Endodermal cell (in vitro differentiated cells): Measurements from ENCODE around the gene FAM13A. TPM values are rescaled to one million over a fixed set of nuclear protein-coding genes. Genes with fewer than 3 reads are reported as not detected.
"Not testable (repeated sequence)": the region's sequence is repeated elsewhere in the genome, so short reads cannot be mapped to it uniquely, and the experiment has no call there.

ENCODE experiments used
- DNase-seq: peaks from one replicate; pipeline ENCODE4 v3.0.0-alpha.2; 2017
- H3K27ac ChIP-seq: 2 replicates; pipeline ENCODE4 v1.5.1; 2013; ENCODE audit warnings: mild to moderate bottlenecking, low read depth, low read length, moderate library complexity
- H3K27me3 ChIP-seq: 2 replicates; pipeline ENCODE4 v1.6.1; 2013; ENCODE audit warnings: mild to moderate bottlenecking, low read length, moderate library complexity; ENCODE audit not compliant: insufficient read depth, control insufficient read depth, poor library complexity, severe bottlenecking
- H3K36me3 ChIP-seq: 2 replicates; pipeline ENCODE4 v1.7.0; 2013; ENCODE audit warnings: mild to moderate bottlenecking, low read length, moderate library complexity; ENCODE audit not compliant: control insufficient read depth, insufficient read depth
- H3K4me1 ChIP-seq: one replicate; pipeline ENCODE4 v1.7.0; 2013; ENCODE audit warnings: low read length; ENCODE audit not compliant: control insufficient read depth, insufficient read depth
- H3K4me3 ChIP-seq: 2 replicates; pipeline ENCODE4 v1.5.1; 2013; ENCODE audit warnings: mild to moderate bottlenecking, low read length, moderate library complexity
- H3K9ac ChIP-seq: 2 replicates; pipeline ENCODE4 v1.6.1; 2013; ENCODE audit warnings: mild to moderate bottlenecking, low read length, moderate library complexity; ENCODE audit not compliant: poor library complexity, severe bottlenecking; ENCODE audit errors: extremely low read depth
- H3K9me3 ChIP-seq: 2 replicates; pipeline ENCODE4 v1.6.1; 2013; ENCODE audit warnings: mild to moderate bottlenecking, low read length, moderate library complexity; ENCODE audit not compliant: control insufficient read depth
- H3K27ac Mint-ChIP-seq: 2 replicates; pipeline ENCODE4 v1.8.0; 2020; ENCODE audit warnings: mixed read lengths
- H3K27me3 Mint-ChIP-seq: 2 replicates; pipeline ENCODE4 v1.8.0; 2021; ENCODE audit warnings: mild to moderate bottlenecking, mixed read lengths; ENCODE audit not compliant: insufficient read depth
- H3K36me3 Mint-ChIP-seq: 2 replicates; pipeline ENCODE4 v1.8.0; 2020; ENCODE audit warnings: low read depth, mixed read lengths
- H3K4me1 Mint-ChIP-seq: 2 replicates; pipeline ENCODE4 v1.8.0; 2020; ENCODE audit warnings: mixed read lengths
- H3K4me3 Mint-ChIP-seq: 2 replicates; pipeline ENCODE4 v1.8.0; 2020; ENCODE audit warnings: mild to moderate bottlenecking, moderate library complexity, mixed read lengths
- H3K9me3 Mint-ChIP-seq: 2 replicates; pipeline ENCODE4 v1.8.0; 2020; ENCODE audit warnings: mild to moderate bottlenecking, mixed read lengths
- CTCF ChIP-seq: fragments of 200-600 bp; sonication (generic); conservative IDR thresholded peaks from 2 replicates; pipeline ENCODE4 v1.5.0; 2021; ENCODE audit warnings: antibody characterized with exemption, mild to moderate bottlenecking
- WGBS, 2 experiments: methylation state at CpG; one replicate each; pipeline versions ENCODE4 v1.1.5 to v1.1.7; 2013; ENCODE audit warnings: missing lambda C conversion rate in 2 of 2, mixed read lengths in 1 of 2; ENCODE audit not compliant: insufficient coverage in 1 of 2, insufficient read length in 1 of 2; 5-methylcytosine and 5-hydroxymethylcytosine counted together
- total RNA-seq, 2 donors: library from RNA; stranded (reverse); fragmentation: NEBNext Ultra II Directional in 1 of 2; extraction: Animal tissue kit (Norgen Biotek cat#: 25700) in 1 of 2; gene quantifications; 2 replicates in 1 of 2; 3 replicates in 1 of 2; pipeline ENCODE4 v1.2.1, GENCODE V29; 2021

The FAM13A gene
- total RNA-seq, 2 donors from 2014 or later: 13.6 to 17.0 TPM

GRCh38 chr4:88907478-88907877 lies 149.5 kb downstream of the FAM13A start:
- 95 to 98% methylated on average over 2 to 5 of the region's 5 CpGs for WGBS, 2 experiments
- H3K4me3 ChIP-seq: no peak overlapping the region
- H3K9ac ChIP-seq: no peak overlapping the region
- Mint-ChIP-seq H3K27ac (no peak overlapping the region), H3K27me3 (no peaks in the 10 kb centered on the region), H3K36me3 (peaks cover 10% of the 10 kb centered on the region), H3K9me3 (peaks cover 9% of the 10 kb centered on the region), H3K4me1 (no peaks in the 10 kb centered on the region), H3K4me3 (no peak overlapping the region)
- H3K4me1 ChIP-seq: no peaks in the 10 kb centered on the region
- H3K27ac ChIP-seq: no peak overlapping the region
- no peaks in the 10 kb centered on the region for H3K9me3 ChIP-seq
- TF ChIP-seq CTCF: no peak
- H3K27me3 ChIP-seq: no peaks in the 10 kb centered on the region
- H3K36me3 ChIP-seq: no peaks in the 10 kb centered on the region
- DNase-seq: no peak

- Mint-ChIP-seq H3K36me3 (peaks cover 21% of the 10 kb centered on the region), H3K9me3 (peaks cover 23% of the 10 kb centered on the region)
- WGBS, 2 experiments: 90 to 91% methylated on average over 1 to 3 of the region's 3 CpGs
- H3K27ac Mint-ChIP-seq, H3K4me3 Mint-ChIP-seq, H3K9ac ChIP-seq, H3K27me3 ChIP-seq, H3K27me3 Mint-ChIP-seq, H3K9me3 ChIP-seq, DNase-seq, H3K4me1 Mint-ChIP-seq, H3K27ac ChIP-seq, H3K4me3 ChIP-seq, H3K4me1 ChIP-seq, H3K36me3 ChIP-seq: not testable (repeated sequence)
Observed at GRCh38 chr4:88904240-88904639, 152.7 kb downstream of the FAM13A start.

GRCh38 chr4:88900432-88900831 lies 156.6 kb downstream of the FAM13A start:
- Mint-ChIP-seq H3K4me1 (no peaks in the 10 kb centered on the region), H3K36me3 (peaks cover 19% of the 10 kb centered on the region), H3K4me3 (no peak overlapping the region), H3K9me3 (peaks cover 23% of the 10 kb centered on the region), H3K27me3 (no peaks in the 10 kb centered on the region), H3K27ac (no peak overlapping the region)
- Histone ChIP-seq H3K9me3 (no peaks in the 10 kb centered on the region), H3K27ac (no peak overlapping the region), H3K4me3 (no peak overlapping the region), H3K36me3 (no peaks in the 10 kb centered on the region), H3K9ac (no peak overlapping the region), H3K27me3 (no peaks in the 10 kb centered on the region), H3K4me1 (no peaks in the 10 kb centered on the region)
- TF ChIP-seq CTCF: no peak
- 93 to 94% methylated on average over 2 of the region's 2 CpGs for WGBS, 2 experiments
- DNase-seq: no peak

- Histone ChIP-seq H3K27ac (no peak overlapping the region), H3K4me1 (no peaks in the 10 kb centered on the region), H3K9me3 (no peaks in the 10 kb centered on the region), H3K4me3 (no peak overlapping the region), H3K9ac (no peak overlapping the region), H3K36me3 (no peaks in the 10 kb centered on the region), H3K27me3 (no peaks in the 10 kb centered on the region)
- Mint-ChIP-seq H3K36me3 (peaks cover 12% of the 10 kb centered on the region), H3K9me3 (peaks cover 17% of the 10 kb centered on the region), H3K27me3 (no peaks in the 10 kb centered on the region), H3K4me1 (no peaks in the 10 kb centered on the region), H3K27ac (no peak overlapping the region), H3K4me3 (no peak overlapping the region)
- DNase-seq: no peak
- no peak for TF ChIP-seq CTCF
Observed at GRCh38 chr4:88897752-88898151, 159.2 kb downstream of the FAM13A start.
